Muscle layer of duodenum (tissue), 2 donors: ENCODE measurements around the gene CCR7.

ENCODE experiments used
- H3K27ac ChIP-seq: one replicate; pipeline ENCODE4 v1.7.0; 2013; ENCODE audit warnings: mild to moderate bottlenecking, low read length
- H3K27me3 ChIP-seq: one replicate; pipeline ENCODE4 v1.7.0; 2013; ENCODE audit warnings: low read depth, mild to moderate bottlenecking, control low read depth, low read length
- H3K36me3 ChIP-seq, 2 donors: one replicate each; pipeline ENCODE4 v1.7.0; 2013; ENCODE audit warnings: low read length in 2 of 2, control low read depth in 1 of 2, mild to moderate bottlenecking in 1 of 2; ENCODE audit not compliant: insufficient read depth in 2 of 2, control insufficient read depth in 1 of 2
- H3K4me1 ChIP-seq, 2 donors: one replicate each; pipeline ENCODE4 v1.7.0; 2013; ENCODE audit warnings: low read length in 2 of 2, mild to moderate bottlenecking in 2 of 2, control low read depth in 1 of 2, moderate library complexity in 1 of 2; ENCODE audit not compliant: insufficient read depth in 2 of 2, control insufficient read depth in 1 of 2
- H3K4me3 ChIP-seq, 2 donors: one replicate each; pipeline ENCODE4 v1.7.0; 2013; ENCODE audit warnings: low read length in 2 of 2, low read depth in 1 of 2, mild to moderate bottlenecking in 1 of 2
- H3K9me3 ChIP-seq, 2 donors: one replicate each; pipeline ENCODE4 v1.7.0; 2013; ENCODE audit warnings: low read length in 2 of 2, control low read depth in 1 of 2, mild to moderate bottlenecking in 1 of 2; ENCODE audit not compliant: control insufficient read depth in 1 of 2
- donor health status: healthy.

The CCR7 gene

DNA sequence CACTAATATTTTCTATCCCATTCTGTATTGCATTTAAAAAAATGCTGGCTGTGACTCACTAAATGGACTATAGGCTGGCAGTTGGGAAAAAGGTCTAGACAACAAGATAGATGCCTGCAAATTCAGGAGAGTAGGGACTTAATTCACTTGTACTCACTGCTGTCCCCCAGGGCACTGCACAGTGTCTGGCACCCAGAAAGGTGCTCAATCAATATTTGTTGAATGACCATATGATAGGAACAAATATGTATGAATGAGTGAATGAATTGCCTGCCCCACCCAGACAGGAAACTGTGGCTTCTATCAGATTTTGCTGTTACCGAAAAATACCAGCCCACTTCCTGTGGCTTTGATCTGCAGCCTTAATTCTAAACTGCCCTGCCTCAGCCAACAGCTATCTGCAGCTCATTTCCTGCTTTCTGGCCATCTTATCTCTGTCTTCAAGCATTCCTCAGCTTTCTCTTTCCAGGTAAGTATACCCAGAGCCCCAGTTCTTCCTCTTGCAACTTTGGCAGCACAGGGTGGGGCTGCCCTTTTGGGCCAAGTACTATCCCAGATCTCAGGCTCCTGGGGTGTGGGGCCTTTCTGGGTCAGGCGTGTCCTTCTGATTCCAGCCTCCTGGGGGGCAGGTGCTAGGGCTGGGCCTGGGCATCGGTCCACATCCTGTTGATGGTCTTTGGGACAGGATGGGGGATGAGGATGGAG, 48.5 kb downstream of the CCR7 start:
- Histone ChIP-seq H3K27ac (no peak overlapping the region), H3K4me3 (no peak overlapping the region), H3K27me3 (no peaks in the 10 kb centered on the region), H3K36me3 (no peaks in the 10 kb centered on the region), H3K9me3 (no peaks in the 10 kb centered on the region), H3K4me1 (peaks cover 0 to 7% of the 10 kb centered on the region in 2 donors)

DNA sequence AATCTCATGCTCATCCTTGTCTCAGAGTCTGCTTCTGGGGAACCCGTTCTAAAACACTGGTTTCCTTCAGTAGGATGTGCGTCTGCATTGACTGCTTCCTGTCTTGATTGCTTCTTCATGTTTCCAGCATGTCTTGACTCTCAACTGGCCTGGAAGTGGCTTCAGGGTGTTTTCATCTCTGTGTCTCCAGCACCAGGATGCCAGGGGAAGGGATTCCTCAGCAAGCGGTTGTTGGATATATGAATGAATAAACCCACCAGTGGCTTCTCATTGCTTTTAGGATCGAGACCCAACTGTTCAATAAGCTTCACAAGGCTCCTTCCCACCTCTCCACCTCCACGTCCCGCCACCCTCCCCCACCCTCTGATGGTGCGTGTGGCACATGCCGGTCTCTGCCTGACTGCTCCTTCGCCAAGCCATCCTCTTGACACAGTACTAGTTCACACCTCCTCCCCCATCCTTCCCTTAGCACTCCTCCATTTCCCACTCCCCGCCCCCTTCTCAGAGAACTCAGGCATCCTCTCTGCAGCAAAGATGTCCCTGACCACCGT, 49.7 kb downstream of the CCR7 start:
- Histone ChIP-seq H3K4me3 (no peak overlapping the region), H3K27ac (no peak overlapping the region), H3K9me3 (no peaks in the 10 kb centered on the region), H3K4me1 (peaks cover 0 to 7% of the 10 kb centered on the region in 2 donors), H3K36me3 (no peaks in the 10 kb centered on the region), H3K27me3 (no peaks in the 10 kb centered on the region)

DNA sequence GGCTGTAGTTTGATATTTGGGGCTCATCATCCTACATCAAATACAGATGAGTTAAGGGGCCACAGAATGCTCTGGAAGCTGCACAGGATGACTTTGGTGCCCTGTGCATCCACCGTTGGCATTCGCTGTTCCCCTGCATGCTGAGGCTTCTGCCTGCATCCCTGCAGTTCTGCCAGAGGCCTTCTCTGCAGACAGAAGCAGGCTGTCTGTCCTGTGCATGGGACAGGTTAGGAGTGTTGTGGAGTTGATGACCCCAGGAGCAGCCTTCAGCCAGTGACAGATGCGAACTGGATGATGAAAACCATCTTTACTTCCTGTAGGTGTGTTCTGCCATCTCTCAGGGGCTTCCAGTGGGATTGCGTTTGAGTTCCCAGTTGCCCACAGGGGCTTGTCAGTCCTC, 50.3 kb downstream of the CCR7 start:
- Histone ChIP-seq H3K4me1 (peaks cover 0 to 7% of the 10 kb centered on the region in 2 donors), H3K36me3 (no peaks in the 10 kb centered on the region), H3K27me3 (no peaks in the 10 kb centered on the region), H3K27ac (no peak overlapping the region), H3K9me3 (no peaks in the 10 kb centered on the region), H3K4me3 (no peak overlapping the region)

DNA sequence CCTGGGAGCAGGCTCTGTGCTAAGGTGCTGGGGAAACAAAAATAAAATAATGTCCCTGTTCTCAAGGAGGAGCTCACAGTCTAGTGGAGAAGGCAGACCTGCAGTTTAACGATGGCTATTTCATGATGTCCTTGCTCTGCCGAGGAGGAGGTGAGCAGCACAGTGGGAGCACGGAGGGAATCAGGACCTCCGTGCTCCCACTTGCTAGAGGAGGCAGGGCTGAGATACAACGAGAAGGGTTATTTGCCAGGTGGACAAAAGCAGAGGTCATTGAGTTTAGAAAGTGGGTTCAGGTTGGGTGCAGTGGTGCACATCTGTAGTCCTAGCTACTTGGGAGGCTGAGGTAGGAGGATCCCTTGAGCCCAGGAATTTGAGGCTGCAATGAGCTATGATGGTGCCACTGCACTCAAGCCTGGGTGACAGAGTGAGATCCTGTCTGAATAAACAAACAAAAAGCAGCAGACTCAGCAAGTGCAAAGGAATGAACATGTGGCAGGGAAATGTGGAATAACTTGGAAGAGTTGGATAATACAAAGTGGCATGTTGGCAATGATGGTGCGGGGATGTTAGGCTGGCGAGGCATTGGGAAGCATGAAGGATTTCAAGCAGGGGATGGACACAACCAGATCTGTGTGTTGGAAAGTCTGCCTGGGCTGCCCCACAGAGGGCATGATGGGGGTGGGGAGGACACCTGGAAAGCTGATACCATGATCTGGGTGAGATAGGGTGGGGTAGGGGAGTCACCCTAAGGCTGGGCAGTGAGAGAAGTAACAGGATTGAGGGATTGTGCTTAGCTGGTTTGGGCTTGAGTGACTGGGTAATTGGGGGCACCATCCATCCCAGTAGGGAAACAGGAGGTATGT, 51.0 kb downstream of the CCR7 start:
- H3K36me3 ChIP-seq = no peaks in the 10 kb centered on the region
- no peak overlapping the region for H3K4me3 ChIP-seq
- no peaks in the 10 kb centered on the region for H3K27me3 ChIP-seq
- H3K27ac ChIP-seq = no peak overlapping the region
- peaks cover 0 to 7% of the 10 kb centered on the region in 2 donors for H3K4me1 ChIP-seq
- no peaks in the 10 kb centered on the region for H3K9me3 ChIP-seq

DNA sequence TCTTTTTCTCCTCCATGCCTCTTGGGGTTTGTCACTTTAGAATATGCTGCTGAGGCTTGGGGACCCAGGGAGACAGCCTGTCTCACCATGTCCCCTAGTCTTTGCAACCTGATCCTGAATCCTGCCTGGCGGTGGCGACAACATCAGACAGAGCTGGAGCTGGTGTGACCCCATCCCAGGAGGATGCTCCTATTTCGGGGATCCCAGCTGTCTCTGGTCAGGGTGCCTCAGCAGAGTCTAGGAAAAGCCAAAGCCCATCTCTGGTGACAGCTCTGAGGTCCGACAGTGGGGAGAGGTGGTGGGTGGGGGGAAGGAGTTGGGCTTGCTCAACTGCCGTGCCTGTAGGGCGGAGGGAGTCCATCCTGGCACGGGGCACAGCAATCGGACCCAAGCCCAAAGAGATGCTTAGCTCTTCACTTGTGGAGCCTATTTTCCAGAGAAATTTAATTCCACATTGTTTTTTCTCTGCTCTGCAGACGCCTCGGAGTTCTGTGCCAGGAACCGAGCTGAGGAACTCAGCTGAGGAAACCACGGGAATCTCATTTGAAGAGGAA, 53.5 kb downstream of the CCR7 start:
- H3K4me3 ChIP-seq = no peak overlapping the region
- no peaks in the 10 kb centered on the region for H3K36me3 ChIP-seq
- H3K27ac ChIP-seq = no peak overlapping the region
- no peaks in the 10 kb centered on the region for H3K27me3 ChIP-seq
- no peaks in the 10 kb centered on the region for H3K9me3 ChIP-seq
- H3K4me1 ChIP-seq = peaks cover 0 to 4% of the 10 kb centered on the region in 2 donors

DNA sequence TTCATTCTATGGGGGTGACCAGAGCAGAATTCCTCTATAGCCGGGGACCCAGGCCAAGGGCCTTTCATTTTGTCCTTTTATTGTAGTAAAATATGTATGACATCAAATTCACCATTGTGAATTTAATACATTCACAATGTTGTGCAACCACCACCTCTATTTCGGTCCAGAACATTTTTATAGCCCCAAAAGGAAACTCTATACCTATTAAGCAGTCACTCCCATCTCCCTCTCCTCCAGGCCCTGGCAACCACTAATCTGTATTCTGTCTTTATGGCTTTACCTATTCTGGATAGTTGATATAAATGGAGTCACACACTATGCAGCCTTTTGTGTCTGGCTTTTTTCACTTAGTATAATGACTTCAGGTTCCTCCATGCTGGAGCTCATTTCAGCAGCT, 54.1 kb downstream of the CCR7 start:
- H3K4me3 ChIP-seq = no peak overlapping the region
- H3K27me3 ChIP-seq = no peaks in the 10 kb centered on the region
- no peak overlapping the region for H3K27ac ChIP-seq
- H3K4me1 ChIP-seq = no peaks in the 10 kb centered on the region
- H3K36me3 ChIP-seq = no peaks in the 10 kb centered on the region
- H3K9me3 ChIP-seq = no peaks in the 10 kb centered on the region

DNA sequence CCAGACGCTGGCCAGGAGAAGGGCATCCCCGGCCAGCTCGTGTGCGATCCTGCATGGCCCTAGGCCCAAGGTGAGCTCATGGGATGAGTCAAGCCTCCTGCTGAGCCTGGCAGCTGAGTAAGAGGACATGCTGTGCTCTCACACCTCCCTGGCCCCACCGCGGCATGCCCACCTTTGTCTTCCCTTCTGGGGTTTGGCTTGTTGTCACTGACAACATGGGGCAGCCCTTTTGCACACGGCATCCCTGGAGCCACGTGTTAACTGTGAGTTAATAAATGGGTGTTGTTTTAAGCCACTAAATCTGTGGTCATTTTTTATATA, 55.0 kb downstream of the CCR7 start:
- no peak overlapping the region for H3K27ac ChIP-seq
- H3K4me1 ChIP-seq = no peaks in the 10 kb centered on the region
- H3K4me3 ChIP-seq = no peak overlapping the region
- no peaks in the 10 kb centered on the region for H3K36me3 ChIP-seq
- H3K9me3 ChIP-seq = no peaks in the 10 kb centered on the region
- H3K27me3 ChIP-seq = no peaks in the 10 kb centered on the region

DNA sequence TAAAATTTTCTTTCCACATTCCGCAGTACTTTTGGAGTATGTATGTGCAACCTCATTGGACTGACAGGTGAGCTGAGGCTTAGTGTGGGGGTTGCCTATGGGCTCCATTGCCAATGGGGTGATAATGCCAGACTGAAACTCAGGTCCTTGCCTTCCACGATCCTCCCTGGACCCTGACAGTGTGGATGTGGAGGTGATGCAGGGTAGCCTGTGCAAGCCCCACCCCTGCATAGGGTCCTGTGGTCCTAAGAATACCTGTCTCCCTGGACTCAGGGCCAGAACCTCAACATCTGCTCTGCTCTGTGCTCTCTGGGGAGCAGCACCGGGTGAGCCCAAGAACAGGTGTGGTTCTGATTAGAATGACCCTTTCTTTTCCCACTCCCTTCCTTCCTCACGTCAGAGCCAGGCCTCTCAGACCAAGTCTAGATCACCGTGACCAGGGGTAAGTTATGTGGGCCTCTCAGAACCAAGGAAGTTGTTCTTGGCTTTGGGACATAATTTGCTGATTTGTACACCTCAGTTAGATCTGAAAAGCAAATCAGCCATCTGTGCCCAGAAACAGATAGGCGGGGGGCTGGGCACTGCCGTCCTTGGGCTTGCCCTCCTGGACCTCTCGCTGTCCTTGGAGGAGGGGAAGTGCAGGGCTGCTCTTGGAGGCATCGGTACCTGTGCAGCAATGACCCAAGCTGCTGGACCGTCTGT, 55.5 kb downstream of the CCR7 start:
- Histone ChIP-seq H3K36me3 (no peaks in the 10 kb centered on the region), H3K9me3 (no peaks in the 10 kb centered on the region), H3K4me1 (no peaks in the 10 kb centered on the region), H3K27ac (no peak overlapping the region), H3K4me3 (no peak overlapping the region), H3K27me3 (no peaks in the 10 kb centered on the region)

DNA sequence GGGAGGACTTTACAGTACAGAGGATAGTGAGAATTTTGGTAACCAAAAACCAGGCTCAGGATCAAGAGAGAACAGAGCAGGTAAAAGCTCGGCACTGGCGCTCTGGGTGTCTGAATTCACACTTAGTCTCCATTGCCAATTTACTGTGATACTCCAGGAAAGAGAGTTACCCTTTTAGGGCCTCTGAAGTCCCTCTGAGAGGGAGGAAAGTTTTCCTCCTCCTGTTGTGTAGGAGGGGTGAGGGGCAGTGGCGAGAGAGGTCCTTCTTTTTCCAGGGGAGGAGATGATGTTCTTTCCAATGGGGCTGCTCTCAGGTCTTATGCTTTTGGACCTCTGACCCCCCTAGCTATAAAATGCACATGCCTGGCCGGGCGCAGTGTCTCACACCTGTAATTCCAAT, 58.5 kb downstream of the CCR7 start:
- peaks cover 0 to 2% of the 10 kb centered on the region in 2 donors for H3K9me3 ChIP-seq
- no peak overlapping the region for H3K4me3 ChIP-seq
- H3K36me3 ChIP-seq = no peaks in the 10 kb centered on the region

More for the DNA sequence above, 58.5 kb downstream of the CCR7 start:
- no peaks in the 10 kb centered on the region for H3K27me3 ChIP-seq
- H3K4me1 ChIP-seq = no peaks in the 10 kb centered on the region
- H3K27ac ChIP-seq = no peak overlapping the region
